Measurements from ENCODE around the gene CDC7. TPM values are rescaled to one million over a fixed set of nuclear protein-coding genes. Genes with fewer than 3 reads are reported as not detected.

CDC7 gene
- total RNA-seq, 1 donor from 2014 or later = 24.9 TPM

GRCh38 chr1:91568261-91568660, 67.6 kb downstream of the CDC7 start:
- no peak for DNase-seq (ENCODE audit: low spot score in 2 of 2)
- FAIRE-seq = no peak

GRCh38 chr1:91569411-91570119, 68.9 kb downstream of the CDC7 start:
- no peak for DNase-seq (ENCODE audit: low spot score in 2 of 2)
- FAIRE-seq = no peak

GRCh38 chr1:91570120-91570448, 69.4 kb downstream of the CDC7 start:
- no peak for FAIRE-seq
- no peak for DNase-seq (ENCODE audit: low spot score in 2 of 2)

GRCh38 chr1:91572044-91572443, 71.4 kb downstream of the CDC7 start:
- no peak for FAIRE-seq
- DNase-seq (ENCODE audit: low spot score in 2 of 2) = no peak

Other genes starting within 250 kb of the CDC7 start
- 69.3 TPM for gene HFM1, start 96.0 kb upstream of the CDC7 start, total RNA-seq